Stimulated activated CD4-positive, alpha-beta T cell treated with anti-CD3 and anti-CD28 coated beads, Interleukin-15, amount 100 ng/mL, for 24 hours (primary cell): ENCODE results near the gene DNAJC1.
"Not testable (repeated sequence)": the region's sequence is repeated elsewhere in the genome, so short reads cannot be mapped to it uniquely, and the experiment has no call there.

Experiments
- DNase-seq: peaks from one replicate; pipeline ENCODE4 v3.0.0-alpha.2; 2020

Gene DNAJC1

DNA sequence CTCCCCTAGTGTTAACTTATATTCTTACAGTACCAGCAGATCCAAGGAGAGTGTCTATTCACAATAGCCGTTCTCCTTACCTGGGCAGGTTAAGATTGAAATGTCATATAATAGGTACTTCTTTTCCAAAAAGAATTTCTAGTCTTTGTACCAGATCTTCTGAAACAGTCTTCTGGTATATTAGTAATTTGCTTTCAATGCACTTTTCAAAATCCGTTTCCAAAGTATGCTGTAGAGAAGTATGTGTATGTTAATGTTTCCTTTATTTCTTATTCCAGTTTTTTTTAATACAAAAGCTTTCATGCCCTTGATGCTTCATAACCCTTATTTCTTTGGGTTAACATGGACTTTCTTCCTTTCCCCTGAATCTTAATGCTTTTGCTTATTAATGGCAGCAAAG is 281.3 kb downstream of the DNAJC1 start:
- no peak for DNase-seq

DNA sequence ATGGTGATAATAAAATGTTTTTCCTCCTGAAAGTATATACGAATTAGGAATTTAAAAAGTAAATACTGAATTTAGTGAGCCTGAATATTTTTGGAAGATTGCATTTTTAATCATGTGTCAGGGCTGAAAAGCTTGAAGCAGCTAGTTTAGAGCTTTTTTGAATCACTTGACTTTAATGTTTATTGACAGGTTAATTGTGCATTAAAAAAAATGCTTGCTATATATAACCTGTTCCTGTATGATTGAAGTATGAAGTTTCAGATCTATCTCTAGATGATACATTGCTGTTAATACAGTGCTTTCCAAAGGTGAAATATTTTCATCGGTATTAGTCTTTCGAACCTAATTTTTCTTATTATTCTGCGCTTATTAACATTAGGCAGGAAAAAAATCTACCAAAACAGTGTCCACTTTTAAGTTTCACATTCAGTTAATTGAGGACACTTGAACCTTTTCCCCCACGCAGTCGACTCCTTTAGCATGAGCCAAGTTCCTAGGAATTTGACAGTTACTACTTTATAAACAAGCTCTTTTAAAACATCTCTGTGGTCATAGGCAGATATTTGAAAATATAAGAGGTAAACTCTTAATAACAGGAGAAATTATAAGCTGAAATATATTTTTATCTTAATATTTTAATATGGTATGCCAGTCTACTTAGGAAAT is 282.4 kb downstream of the DNAJC1 start:
- no peak for DNase-seq

DNA sequence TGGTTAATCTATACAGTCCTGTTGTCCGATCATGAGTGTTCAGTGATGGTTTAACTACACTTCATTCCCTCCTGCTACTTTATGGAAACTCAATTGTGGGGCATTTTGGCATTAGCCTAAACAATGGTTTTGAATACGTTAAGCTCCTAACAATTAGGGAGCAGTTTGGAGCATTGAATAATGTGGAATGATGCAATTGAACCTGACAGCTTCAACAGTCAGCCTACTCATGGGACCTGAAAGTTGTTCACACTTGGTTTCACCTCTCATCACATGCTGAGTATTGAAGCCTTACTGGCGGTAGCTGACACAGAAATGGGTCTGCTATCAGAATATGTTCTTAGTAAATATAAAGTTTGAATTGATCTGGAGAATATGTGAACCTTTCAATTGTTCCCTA is 283.4 kb downstream of the DNAJC1 start:
- DNase-seq = no peak

DNA sequence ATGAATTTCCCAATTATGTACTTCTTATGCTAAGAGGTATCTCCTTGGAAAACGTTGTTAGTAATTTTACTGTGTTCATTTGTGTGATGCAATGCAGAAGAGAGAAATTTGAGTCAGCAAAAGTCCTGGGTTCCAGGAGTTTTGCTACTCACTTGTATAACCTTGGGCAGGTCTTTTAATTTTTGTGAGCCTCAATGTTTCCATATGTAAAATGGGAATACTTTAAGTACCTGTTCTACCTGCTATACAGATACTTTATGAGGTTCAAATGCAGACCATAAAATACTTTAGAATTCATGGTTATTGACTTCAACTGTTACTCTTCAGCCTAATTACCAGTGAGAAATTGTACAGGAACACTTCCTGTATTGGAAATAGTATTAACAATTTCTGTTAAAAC is 284.0 kb downstream of the DNAJC1 start:
- DNase-seq = no peak

DNA sequence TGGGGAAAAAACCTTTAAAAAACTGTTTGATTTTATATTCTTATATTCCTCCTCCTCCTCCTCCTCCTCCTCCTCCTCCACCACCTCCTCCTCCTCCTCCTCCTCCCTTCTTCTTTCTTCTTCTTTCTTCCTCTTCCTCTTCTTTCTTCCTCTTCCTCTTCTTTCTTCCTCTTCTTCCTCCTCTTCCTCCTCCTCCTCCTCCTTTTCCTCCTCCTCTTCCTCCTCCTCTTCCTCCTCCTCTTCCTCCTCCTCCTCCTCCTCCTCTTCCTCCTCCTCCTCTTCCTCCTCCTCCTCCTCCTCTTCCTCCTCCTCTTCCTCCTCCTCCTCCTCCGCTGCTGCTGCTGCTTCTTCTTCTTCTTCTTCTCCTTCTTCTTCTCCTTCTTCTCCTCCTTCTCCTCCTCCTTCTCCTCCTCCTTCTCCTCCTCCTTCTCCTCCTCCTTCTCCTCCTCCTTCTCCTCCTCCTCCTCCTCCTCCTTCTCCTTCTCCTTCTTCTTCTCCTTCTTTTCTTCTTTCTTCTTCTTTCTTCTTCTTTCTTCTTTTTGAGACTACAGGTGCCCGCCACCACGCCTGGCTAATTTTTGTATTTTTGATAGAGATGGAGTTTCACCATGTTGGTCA is 286.0 kb downstream of the DNAJC1 start:
- DNase-seq = not testable (repeated sequence)

DNA sequence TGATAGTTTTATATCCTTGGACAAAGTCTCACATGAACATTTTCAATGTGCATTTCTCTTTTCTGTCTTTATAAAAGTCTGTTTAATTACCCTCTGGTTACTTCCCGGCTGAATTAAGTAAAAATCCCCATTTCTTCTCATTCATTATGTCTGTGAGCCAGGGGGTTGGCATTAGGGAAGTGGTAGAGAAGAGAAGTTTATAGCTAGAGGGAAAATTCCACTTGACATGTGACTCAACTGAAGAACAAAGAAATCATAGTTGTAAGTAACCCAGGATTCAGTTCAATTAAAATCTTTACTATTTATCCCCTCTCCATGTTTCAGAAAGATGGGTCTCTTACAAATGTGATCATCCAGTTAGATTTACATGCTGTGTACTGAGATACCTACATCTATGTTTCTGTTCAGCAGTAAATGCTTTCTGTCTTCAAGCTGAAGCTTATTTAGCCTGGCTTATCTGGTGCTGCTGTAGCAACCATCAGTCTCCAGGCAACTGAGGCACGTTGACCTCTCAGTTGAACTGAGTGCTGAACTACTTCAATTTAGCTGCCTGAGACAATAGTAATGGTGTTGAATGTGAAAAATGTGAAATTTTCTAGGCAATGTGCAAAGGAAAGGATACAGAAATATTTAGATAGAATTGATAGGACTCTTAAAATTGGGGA is 287.9 kb downstream of the DNAJC1 start:
- no peak for DNase-seq

DNA sequence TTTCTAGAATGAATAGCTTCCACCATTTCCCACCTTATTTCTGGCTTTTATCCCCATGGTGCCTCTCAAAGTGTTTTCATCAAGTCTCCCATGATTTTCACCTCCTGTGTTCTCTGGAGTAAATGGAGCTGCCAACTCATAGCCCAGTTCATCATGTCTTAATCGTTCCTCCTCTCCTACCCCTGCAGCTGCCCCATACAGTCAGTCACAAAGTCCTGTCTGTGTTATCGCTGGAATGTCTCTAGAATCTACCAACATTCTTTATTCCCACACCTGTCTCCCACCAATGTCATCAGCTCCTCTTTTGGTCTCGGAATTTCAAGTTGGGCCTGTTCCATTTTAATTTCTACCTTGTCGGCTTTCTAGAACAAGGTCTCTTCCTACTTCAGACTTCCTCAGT is 290.6 kb downstream of the DNAJC1 start:
- no peak for DNase-seq

DNA sequence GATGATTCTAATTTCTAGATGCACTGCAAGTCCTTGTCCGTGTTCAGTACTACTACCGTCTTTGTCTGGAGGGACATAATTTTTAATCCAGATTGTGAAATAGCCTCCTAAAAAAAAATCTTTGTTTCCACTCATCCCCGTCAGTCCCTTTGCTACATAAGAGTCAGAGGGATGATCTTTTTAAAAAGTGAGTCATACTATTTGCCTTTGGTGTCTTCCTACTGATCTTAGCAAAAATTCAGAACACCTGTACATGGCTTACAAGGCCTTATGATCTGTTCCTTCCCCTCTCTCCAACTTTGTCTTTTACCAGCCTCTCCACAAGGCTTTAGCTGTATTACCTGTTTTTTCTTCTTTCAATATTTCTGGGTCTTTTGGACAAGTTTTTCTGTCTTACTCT is 296.0 kb downstream of the DNAJC1 start:
- DNase-seq = no peak
